ENCODE measurements around the gene PRKAG2. TPM values are rescaled to one million over a fixed set of nuclear protein-coding genes. Genes with fewer than 3 reads are reported as not detected.

Gene PRKAG2
- polyA plus RNA-seq, 1 donor = 14.2 TPM

DNA sequence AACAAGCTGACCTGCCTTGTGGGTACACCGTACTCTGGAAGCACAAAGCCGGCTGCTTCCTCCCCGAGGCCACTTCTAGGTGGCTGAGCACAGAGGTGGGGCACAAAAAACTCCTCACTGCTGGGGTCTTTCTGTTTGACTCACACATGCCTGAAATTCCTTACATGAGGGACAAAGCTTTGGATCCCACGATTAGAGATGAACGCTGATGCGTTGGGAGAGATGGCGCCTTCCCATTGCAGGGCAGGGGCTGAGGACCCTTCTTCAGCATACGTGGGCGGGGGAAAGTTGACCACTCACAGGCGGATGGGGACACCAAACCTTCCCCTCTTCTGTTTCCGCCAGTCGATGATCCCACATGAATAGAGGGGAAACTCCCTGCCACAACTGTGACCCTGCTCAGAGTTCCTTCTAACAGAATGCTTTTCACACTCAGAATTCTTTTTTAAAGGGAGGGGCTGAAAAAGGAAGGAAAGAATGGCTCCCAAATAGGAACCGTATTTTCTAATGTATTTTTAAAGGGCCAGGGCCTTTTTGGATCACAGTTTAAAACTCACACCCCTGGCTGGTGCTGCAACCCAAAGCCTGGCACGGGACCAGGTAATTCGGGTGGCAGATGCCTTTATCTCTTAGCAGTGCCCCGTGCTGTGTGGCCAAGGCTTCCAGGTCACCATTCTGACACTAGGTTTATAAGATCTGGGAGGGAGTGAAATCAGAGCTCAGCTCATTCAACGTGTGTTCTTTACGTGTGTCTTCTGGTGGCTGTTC, 134.0 kb downstream of the PRKAG2 start:
- DNase-seq = no peak

- DNase-seq = no peak
These were observed 135.3 kb downstream of the PRKAG2 start for GRCh38 chr7:151741585-151741984.

DNA sequence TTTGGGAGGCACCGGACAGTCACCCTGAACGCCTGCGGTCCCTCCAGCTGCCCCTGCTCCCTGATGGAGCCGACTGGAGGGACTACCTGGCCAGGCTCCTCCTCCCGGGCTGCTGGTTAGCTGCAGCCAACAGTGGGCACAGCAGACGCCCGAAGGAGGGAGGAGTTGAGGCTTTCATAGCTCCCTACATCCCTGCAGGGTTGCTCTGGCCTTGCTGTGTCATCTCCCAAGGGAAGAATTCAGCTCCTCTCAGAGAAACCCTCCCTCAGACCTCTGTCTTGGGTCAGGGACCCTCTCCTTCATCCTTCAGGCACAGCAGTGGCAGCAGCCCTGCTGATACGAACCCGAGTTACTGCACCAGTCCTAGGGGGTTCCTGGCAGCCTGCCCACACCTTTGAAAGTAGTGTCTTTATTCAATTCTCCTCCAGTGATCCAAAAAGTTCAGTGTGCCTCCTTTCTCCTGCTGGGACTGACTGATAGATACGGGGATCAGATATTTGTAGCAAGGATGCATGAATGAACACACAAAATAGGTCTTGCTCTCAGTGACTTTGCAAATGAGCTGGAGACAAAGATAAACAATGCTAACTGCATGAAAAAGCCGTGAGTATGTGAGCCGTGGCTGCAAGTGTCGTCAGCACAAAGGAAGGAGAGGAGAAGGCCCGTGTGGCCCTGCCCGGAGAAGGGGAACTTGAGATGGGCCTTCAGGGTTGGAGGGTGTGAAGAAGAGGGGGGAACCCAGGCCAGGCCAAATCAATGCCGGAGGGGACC, 136.6 kb downstream of the PRKAG2 start:
- no peak for DNase-seq

GRCh38 chr7:151738925-151739324, 138.0 kb downstream of the PRKAG2 start:
- DNase-seq = no peak

DNA sequence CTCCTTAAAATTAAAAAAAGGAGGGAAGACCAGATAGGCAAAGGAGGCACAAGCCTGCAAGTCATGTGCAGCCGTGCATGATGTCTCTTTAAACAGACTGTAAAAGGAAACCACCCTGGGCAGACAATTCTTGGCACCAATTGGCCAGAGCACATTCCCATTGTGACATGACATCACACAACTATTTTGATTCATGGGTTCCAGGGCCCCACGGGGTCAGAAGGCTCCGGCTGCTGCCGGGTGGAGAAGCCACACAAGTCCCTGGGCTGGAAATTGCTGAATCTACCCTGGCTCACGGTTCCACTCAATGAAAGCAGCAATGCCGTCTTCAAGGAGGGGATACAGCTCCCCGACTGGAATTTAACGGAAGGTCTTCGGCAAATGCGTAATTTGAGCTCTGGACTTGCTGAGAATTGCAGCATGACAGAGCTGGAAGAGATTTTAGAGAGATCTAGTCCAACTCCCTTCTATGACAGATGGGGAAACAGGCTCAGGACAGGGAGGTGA, 140.5 kb downstream of the PRKAG2 start:
- DNase-seq = peak; percentile 58

DNA sequence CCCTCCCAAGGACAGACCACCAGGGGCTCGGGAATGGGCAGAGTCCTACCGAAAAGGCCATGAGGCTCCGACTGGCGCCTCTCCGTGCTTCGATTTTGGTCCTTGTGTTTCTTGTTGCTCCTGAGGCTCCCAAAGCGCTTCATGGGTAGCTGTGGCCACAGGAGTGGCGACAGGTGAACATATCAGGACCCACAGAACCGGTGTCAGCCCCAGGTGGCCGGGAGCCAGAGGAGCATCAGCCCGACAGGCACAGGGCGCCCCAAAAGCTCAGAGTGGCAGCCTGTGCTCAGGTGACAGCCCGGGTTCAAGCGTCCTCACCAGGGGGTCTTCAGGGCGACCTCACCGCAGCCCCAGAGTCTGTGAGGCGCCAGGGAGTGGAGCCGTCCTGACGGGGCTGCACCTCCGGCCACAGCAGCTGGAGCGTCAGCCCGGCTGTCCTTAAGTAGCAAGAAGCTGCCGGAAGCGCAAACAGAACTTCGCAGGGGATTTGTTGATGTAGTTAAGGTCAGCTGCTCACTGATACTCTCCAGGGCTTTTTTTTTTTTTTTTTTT, 141.0 kb downstream of the PRKAG2 start:
- no peak for DNase-seq

DNA sequence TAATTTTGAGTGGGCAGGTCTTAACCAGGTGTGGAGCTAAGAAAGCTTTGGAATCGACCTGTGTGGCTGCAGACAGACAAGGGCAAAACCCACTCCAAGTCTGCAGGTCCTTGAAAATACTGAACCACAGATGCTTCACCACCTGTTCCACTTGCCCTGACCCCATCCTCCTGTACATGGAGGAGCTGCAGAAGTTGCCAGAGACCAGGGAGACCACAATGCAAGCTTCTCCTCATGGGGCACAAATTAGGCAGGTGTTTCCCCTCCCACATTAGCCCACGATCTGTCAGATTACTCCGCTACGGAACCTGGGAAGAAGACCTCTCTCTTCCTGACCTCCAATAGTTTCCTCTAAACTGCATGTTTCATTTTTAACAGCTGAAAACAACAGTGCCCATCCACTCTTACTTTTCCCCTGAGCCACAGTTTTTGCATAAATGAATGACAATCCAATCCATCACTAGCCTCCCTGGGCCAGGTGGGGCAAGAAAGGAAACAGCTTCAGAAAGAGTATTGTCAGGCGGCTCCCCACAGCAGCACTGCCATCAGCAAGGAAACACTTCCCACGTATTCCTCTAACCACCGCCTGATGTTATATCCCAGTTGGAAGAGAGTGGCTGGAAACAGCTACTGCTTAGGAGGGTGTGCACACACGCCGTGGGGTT, 141.6 kb downstream of the PRKAG2 start:
- no peak for DNase-seq

DNA sequence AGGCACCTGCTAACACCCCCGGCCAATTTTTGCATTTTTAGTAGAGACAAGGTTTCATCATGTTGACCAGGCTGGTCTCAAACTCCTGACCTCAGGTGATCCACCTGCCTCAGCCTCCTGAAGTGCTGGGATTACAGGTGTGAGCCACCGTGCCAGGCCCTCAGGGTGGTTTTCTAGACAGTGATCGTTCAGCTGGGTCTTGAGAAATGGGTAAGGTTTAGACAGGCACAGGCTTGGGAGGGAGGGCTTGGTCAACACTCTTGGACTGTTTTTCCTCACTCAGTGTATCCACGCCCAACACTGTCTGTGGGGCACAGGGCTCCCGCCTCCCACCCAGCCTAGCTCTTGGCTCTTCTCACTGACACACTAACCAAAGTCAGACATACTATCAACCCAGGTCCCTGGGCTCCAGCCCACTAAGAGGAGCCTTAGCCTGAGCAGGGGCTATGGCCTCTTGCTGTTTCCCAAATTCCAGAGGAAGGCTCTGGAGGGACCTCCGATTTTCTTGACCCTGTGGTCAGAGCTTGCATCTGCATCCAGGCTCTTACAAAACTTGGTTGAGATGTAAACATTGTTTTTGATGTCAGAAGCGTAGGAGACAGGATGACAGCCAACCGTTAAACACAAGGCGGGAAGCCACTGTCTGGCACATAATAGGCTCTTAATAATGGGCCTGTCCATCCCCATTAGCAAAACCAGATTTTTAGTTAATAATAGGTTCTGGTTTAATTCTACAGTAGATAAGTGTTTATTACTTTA, 143.9 kb downstream of the PRKAG2 start:
- DNase-seq = no peak

DNA sequence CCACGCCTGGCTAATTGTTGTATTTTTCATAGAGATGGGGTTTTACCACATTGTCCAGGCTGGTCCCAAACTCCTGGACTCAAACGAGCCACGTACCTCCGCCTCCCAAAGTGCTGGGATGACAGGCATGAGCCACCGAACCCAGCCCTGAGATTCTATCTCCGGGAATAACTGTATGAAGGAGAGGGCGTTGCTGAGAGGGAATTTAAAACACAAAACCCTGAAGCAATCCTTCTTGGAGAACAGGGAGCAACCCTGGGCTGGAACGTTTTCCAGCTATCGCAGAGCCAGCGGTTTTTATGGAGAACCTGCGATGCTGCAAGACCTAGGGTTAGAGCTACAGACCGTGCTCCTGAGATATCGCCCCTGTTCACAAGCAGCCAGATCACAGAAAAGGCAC, 144.6 kb downstream of the PRKAG2 start:
- DNase-seq = no peak

- no peak for DNase-seq
These were observed 145.9 kb downstream of the PRKAG2 start for GRCh38 chr7:151731022-151731441.

DNA sequence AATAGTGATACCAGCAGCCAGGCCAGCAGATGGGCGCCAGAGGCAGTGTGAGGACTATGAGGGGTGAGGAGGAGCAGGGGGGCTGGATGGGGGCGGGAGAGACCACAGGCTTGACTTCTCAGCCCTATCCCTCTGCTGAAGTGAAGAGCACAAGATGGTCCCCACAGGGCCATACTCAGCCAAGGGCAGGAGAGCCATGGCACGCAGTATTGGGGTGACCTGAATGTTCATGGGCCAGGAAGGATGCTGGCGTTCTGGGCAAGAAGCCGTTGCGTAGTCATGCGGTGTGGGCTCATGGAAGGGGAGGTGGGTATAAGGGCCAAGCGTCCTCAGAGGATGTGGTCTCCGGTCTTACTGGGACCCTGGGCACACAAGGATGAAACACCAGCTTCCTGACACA, 146.3 kb downstream of the PRKAG2 start:
- DNase-seq = no peak

GRCh38 chr7:151729521-151729921, 147.4 kb downstream of the PRKAG2 start:
- no peak for DNase-seq

- DNase-seq = no peak
These were observed 148.2 kb downstream of the PRKAG2 start for GRCh38 chr7:151728746-151729145.

DNA sequence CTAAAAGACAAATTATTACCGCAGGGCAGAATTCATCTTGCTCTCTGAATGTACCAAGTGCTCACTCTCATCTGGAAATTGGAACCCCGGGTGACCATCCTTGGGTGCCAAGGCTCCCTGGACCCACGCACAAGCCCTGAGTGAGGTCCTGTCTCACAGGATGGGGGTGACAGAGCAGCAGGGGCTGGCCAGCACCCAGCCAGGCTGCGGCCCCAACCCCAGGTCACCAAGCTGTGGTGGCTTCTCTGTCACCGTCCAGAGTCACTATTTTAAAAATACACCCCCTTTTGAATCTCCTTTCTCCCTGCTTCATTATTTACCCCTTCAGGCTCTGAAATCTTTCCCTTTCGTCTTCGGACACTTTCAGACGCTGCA, 148.6 kb downstream of the PRKAG2 start:
- DNase-seq = no peak

DNA sequence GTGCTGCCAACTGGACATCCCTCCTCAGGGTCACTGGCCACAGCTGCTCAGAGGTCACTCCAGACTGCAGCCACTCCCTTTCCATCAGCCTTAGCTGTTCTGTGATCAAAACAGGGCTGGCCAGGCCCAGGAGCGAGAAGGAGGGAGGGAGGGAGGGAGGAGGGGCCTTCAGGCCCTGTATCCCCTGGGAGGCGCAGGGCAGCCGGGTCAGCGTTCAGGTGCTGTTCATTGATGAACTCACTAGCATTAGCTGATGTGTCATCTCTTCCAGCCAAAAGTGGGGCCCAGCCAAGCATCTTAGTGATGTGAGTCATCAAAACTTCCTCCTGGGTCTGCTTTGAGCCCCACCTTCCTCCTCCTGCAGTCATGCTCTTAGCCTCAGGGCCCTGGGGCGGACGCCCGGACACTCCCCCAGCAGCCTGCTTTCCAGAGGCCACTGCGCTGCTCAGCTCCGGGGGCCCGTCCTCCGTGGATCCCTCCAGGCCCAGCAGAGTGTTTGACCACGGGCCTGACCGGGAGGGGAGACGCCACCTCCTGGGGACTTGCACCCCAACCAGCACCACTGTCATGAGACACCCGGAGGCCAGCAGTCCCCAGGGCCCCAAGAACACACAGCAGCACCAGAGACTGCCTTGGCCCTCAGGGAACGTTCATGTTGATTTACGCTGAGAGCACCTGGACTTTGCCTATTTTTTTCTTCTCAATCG, 149.2 kb downstream of the PRKAG2 start:
- peak; percentile 87 for DNase-seq

DNA sequence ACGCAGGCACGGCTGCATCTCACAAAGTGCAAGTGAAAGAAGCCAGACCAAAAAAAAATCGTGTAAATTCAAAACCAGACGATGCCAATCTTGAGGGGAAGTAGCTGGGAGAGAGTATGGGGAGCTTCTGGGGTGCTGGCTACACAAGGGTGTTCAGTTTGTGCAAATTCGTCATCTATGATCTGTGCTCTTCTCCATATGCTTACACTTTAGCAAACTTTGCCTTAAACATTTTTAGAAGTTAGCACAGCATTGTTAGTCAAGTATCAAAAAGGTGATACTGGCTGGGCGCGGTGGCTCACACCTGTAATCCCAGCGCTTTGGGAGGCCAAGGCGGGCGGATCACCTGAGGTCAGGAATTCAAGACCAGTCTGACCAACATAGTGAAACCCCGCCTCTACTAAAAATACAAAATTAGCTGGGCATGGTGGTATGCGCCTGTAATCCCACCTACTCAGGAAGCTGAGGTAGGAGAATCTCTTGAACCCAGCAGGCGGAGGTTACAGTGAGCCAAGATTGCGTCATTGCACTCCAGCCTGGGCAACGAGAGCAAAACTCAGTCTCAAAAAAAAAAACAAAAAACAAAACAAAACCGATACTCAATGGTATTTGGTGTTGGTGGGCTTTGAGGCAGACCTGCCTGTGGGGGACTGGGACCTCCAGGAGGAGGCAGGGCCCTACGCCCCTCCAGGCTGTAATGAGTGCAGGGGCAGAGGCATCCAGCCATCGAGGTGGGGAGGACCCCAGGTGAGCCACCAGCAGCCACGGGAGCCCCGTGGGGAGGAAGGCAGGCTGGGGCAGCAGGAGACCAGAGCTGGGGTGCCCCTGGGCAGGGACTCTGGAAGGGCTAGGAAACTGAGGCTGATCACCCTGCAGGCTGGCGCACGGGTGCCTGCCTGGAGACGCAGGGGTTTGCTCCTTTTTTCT, 150.0 kb downstream of the PRKAG2 start:
- DNase-seq = no peak

GRCh38 chr7:151725844-151726651, 150.9 kb downstream of the PRKAG2 start:
- DNase-seq = no peak

GRCh38 chr7:151724920-151725584, 151.9 kb downstream of the PRKAG2 start:
- no peak for DNase-seq

Measured in hindlimb muscle (tissue), 1 donor.